IMR-90 (cell line): ENCODE results near the gene PLA2G4C. TPM values are rescaled to one million over a fixed set of nuclear protein-coding genes. Genes with fewer than 3 reads are reported as not detected.

Experiments
- ATAC-seq: fragments of 200-7000 bp; cut with Tn5 transposase; 2 replicates; pipeline ENCODE4 v1.9.1; 2020; ENCODE audit warnings: low read depth, mild to moderate bottlenecking, moderate library complexity
- BruUV-seq: library from RNA; stranded (reverse); fragments of 400-500 nt; replicated peaks from 2 replicates; lab custom pipeline; 2021; lab: Mats Ljungman, UMichigan
- CTCF ChIA-PET: fragments of 300-600 bp; formaldehyde crosslinking; extraction: SDS; loops from one replicate; lab custom pipeline; 2021; ENCODE audit warnings: antibody characterized with exemption; lab: Yijun Ruan, JAX
- POLR2A ChIA-PET: fragments of 300-600 bp; sonication (Branson Sonifier 250); formaldehyde crosslinking; loops from one replicate; lab custom pipeline; 2022; ENCODE audit warnings: antibody characterized with exemption; ENCODE audit not compliant: unreplicated experiment; lab: Charles Lee
- DNase-seq: peaks from one replicate; pipeline ENCODE4 v3.0.0; 2013
- H2AFZ ChIP-seq: replicated peaks from 2 replicates; pipeline ENCODE3; 2013; ENCODE audit warnings: low read length, mild to moderate bottlenecking; ENCODE audit not compliant: poor library complexity
- H2AK5ac ChIP-seq: 2 replicates; pipeline ENCODE4 v1.6.1; 2013; ENCODE audit warnings: low read depth, low read length, inconsistent platforms
- H2AK9ac ChIP-seq: replicated peaks from 2 replicates; pipeline ENCODE3; 2013; ENCODE audit warnings: mild to moderate bottlenecking, low read depth, low read length, moderate library complexity; ENCODE audit not compliant: poor library complexity
- H2BK120ac ChIP-seq: 2 replicates; pipeline ENCODE4 v1.6.1; 2013; ENCODE audit warnings: low read depth, low read length, inconsistent platforms
- H2BK15ac ChIP-seq: 3 replicates; pipeline ENCODE4 v1.6.1; 2013; ENCODE audit warnings: low read depth, low read length, inconsistent platforms
- H2BK20ac ChIP-seq: 2 replicates; pipeline ENCODE4 v1.6.1; 2013; ENCODE audit warnings: low read depth, mild to moderate bottlenecking, inconsistent platforms, low read length, moderate library complexity
- H2BK5ac ChIP-seq: 2 replicates; pipeline ENCODE4 v1.6.1; 2013; ENCODE audit warnings: mild to moderate bottlenecking, low read depth, low read length, inconsistent platforms; ENCODE audit not compliant: poor library complexity, severe bottlenecking
- H3K14ac ChIP-seq: replicated peaks from 2 replicates; pipeline ENCODE4 v1.6.1; 2013; ENCODE audit warnings: low read depth, low read length, inconsistent platforms
- H3K18ac ChIP-seq: 2 replicates; pipeline ENCODE4 v1.6.1; 2013; ENCODE audit warnings: low read depth, low read length, control low read depth
- H3K23ac ChIP-seq: 2 replicates; pipeline ENCODE4 v1.6.1; 2013; ENCODE audit warnings: low read depth, low read length, inconsistent platforms
- H3K27ac ChIP-seq: 2 replicates; pipeline ENCODE4 v1.5.1; 2013; ENCODE audit warnings: mild to moderate bottlenecking, control low read depth, low read length; ENCODE audit not compliant: insufficient read depth
- H3K27me3 ChIP-seq: 2 replicates; pipeline ENCODE4 v1.6.1; 2013; ENCODE audit warnings: low read length; ENCODE audit not compliant: control insufficient read depth, insufficient read depth
- H3K36me3 ChIP-seq: 2 replicates; pipeline ENCODE4 v1.6.1; 2013; ENCODE audit warnings: low read length, mixed read lengths; ENCODE audit not compliant: control insufficient read depth, insufficient read depth
- H3K4ac ChIP-seq: 2 replicates; pipeline ENCODE4 v1.6.1; 2013; ENCODE audit warnings: low read depth, low read length, inconsistent platforms
- H3K4me1 ChIP-seq: 2 replicates; pipeline ENCODE4 v1.6.1; 2013; ENCODE audit warnings: low read length, mixed read lengths; ENCODE audit not compliant: control insufficient read depth, insufficient read depth
- H3K4me2 ChIP-seq: 2 replicates; pipeline ENCODE4 v1.6.1; 2013; ENCODE audit warnings: low read depth, mild to moderate bottlenecking, control low read depth, low read length, moderate library complexity
- H3K4me3 ChIP-seq: 2 replicates; pipeline ENCODE4 v1.5.1; 2013; ENCODE audit warnings: low read depth, mild to moderate bottlenecking, control low read depth, low read length, moderate library complexity; ENCODE audit not compliant: insufficient read depth
- H3K56ac ChIP-seq: 2 replicates; pipeline ENCODE4 v1.6.1; 2013; ENCODE audit warnings: low read length, inconsistent platforms; ENCODE audit not compliant: insufficient read depth; ENCODE audit errors: extremely low read depth
- H3K79me1 ChIP-seq, 2 experiments: 2 replicates each; pipeline ENCODE4 v1.6.1; 2013; ENCODE audit warnings: low read length in 2 of 2, inconsistent platforms in 1 of 2, low read depth in 1 of 2
- H3K9ac ChIP-seq: 2 replicates; pipeline ENCODE4 v1.6.1; 2013; ENCODE audit warnings: low read depth, low read length, control low read depth
- H3K9me1 ChIP-seq: 2 replicates; pipeline ENCODE4 v1.6.1; 2013; ENCODE audit warnings: low read length, inconsistent platforms; ENCODE audit not compliant: insufficient read depth
- H3K9me3 ChIP-seq: 2 replicates; pipeline ENCODE4 v1.6.1; 2013; ENCODE audit warnings: low read length; ENCODE audit not compliant: control insufficient read depth, insufficient read depth
- H4K20me1 ChIP-seq: 2 replicates; pipeline ENCODE4 v1.6.1; 2013; ENCODE audit warnings: low read length, inconsistent platforms; ENCODE audit not compliant: insufficient read depth
- H4K5ac ChIP-seq: 2 replicates; pipeline ENCODE4 v1.6.1; 2013; ENCODE audit warnings: mild to moderate bottlenecking, low read depth, low read length, control low read depth
- H4K8ac ChIP-seq, 2 experiments: 2 replicates each; pipeline ENCODE4 v1.6.1; 2013; ENCODE audit warnings: low read depth in 2 of 2, low read length in 2 of 2, control low read depth in 1 of 2, inconsistent platforms in 1 of 2
- H4K91ac ChIP-seq: 2 replicates; pipeline ENCODE4 v1.6.1; 2013; ENCODE audit warnings: low read depth, low read length, inconsistent platforms; ENCODE audit not compliant: insufficient read depth
- CTCF ChIP-seq: conservative IDR thresholded peaks from 2 replicates; pipeline ENCODE4 v1.5.1; 2012; ENCODE audit warnings: mild to moderate bottlenecking, low read depth, low read length, improper control_type of control experiment
- MAFK ChIP-seq: IDR thresholded peaks from 2 replicates; pipeline ENCODE4 v1.6.1; 2012; ENCODE audit warnings: low read depth, low read length, improper control_type of control experiment
- RAD21 ChIP-seq: IDR thresholded peaks from 2 replicates; pipeline ENCODE4 v1.6.1; 2012; ENCODE audit warnings: low read length, improper control_type of control experiment
- SMC3 ChIP-seq: fragments of 150-350 bp; IDR thresholded peaks from 2 replicates; pipeline ENCODE4 v1.6.1; 2016; ENCODE audit warnings: low read depth, mild to moderate bottlenecking, antibody characterized with exemption, low read length, moderate library complexity
- WGBS, 2 experiments: methylation state at CpG; one replicate each; pipeline versions ENCODE4 v1.1.5 to v1.1.7; 2013; ENCODE audit warnings: missing lambda C conversion rate in 2 of 2; ENCODE audit not compliant: insufficient read length in 1 of 2; ENCODE audit errors: extremely low coverage in 2 of 2; 5-methylcytosine and 5-hydroxymethylcytosine counted together
- dilution Hi-C: fragments of 300-500 bp; cut with HindIII; formaldehyde crosslinking; loops from one replicate; pipeline ENCODE4 v1.14.3; 2018; ENCODE audit warnings: low sequenced_read_pairs; ENCODE audit not compliant: unreplicated experiment
- in situ Hi-C: fragments of 300-500 bp; cut with MboI; formaldehyde crosslinking; loops from 3 replicates; pipeline ENCODE4 v1.14.3; 2019; ENCODE audit warnings: low sequenced_read_pairs, inconsistent platforms, mixed read lengths
- intact Hi-C: fragments of 100-400 bp; cut with micrococcal nuclease; formaldehyde crosslinking; loops from 2 replicates; pipeline ENCODE4 v1.10.0; 2022
- polyA plus RNA-seq, 3 experiments: library from polyadenylated mRNA; depleted of rRNA; stranded (reverse); fragments of >200 nt; gene quantifications; 2 replicates each; pipeline ENCODE4 v1.2.3, GENCODE V29; 2012; ENCODE audit warnings: low replicate concordance in 1 of 3
- total RNA-seq: library from RNA; depleted of rRNA; stranded (reverse); fragments of >200 nt; gene quantifications from 2 replicates; pipeline ENCODE4 v1.2.3, GENCODE V29; 2012
- TF ChIP-seq, protein P1 (sequence below): fragments of 150-350 bp; IDR thresholded peaks from 2 replicates; pipeline ENCODE4 v1.6.1; 2016; ENCODE audit warnings: low read depth, mild to moderate bottlenecking, low read length, moderate library complexity, borderline replicate concordance

Gene PLA2G4C
- total and polyA plus RNA-seq, 2 of the 4 experiments (the other 2 are of a cell fraction) = 4.3 to 5.7 TPM

DNA sequence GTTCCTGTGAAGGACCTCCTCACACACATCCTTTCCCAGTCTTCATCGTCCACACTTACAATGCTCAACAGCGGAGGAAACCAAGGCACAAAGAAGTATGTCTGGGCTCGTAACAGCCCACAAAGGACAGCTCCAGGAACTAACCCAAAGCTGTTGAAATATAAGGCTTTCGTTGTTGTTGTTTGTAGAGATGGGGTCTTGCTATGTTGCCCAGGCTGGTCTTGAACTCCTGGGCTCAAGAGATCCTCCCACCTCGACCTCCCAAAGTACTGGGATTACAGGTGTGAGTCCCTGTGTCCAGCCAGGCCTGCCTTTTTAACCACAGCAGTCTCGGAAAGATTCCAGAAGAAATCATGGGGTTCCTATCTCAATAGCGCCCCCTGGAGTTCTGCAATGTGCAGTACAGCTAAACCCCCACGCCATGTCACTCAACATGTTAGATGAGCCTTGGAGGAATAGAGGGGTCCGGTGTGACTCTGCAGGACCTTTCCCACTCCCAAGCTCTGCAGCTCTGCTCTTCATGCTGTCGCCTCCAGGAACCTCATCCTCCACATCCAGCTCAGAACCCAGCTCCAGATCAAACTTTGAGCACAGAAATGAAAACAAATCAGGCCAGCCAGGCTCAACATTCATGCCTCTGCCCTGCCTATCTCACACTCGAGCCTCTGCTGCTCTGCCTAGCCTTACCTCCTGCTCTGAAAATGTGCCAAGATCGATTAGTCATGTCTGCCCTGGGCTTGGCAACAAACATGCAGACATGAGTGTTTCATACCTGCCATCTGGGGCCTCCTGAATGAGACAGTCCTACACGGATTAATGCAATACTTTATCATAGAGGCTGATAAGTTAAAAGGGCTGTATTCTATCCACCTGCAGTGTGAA lies 7.5 kb downstream of the PLA2G4C start:
- H3K36me3 ChIP-seq = 0 out of 2 replicates have a peak, but pooled peaks cover 2% of the 10 kb centered on the region
- H4K20me1 ChIP-seq = no peaks in the 10 kb centered on the region
- H3K14ac ChIP-seq = no peak overlapping the region
- H3K9ac ChIP-seq = no peak overlapping the region
- H2BK15ac ChIP-seq = no peak overlapping the region
- no peak overlapping the region for H3K4ac ChIP-seq
- TF ChIP-seq CTCF (peak; percentile 69), MAFK (no peak), RAD21 (peak; percentile 72), SMC3 (peak; percentile 82)
- TF ChIP-seq, protein P1, sequence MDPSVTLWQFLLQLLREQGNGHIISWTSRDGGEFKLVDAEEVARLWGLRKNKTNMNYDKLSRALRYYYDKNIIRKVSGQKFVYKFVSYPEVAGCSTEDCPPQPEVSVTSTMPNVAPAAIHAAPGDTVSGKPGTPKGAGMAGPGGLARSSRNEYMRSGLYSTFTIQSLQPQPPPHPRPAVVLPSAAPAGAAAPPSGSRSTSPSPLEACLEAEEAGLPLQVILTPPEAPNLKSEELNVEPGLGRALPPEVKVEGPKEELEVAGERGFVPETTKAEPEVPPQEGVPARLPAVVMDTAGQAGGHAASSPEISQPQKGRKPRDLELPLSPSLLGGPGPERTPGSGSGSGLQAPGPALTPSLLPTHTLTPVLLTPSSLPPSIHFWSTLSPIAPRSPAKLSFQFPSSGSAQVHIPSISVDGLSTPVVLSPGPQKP = no peak
- H3K9me1 ChIP-seq = peaks cover 1% of the 10 kb centered on the region; the same call in 1 of the 2 replicates
- H3K4me2 ChIP-seq = no peak overlapping the region
- H3K79me1 ChIP-seq = no peaks in the 10 kb centered on the region; a peak in 1 of 4 replicates
- no peaks in the 10 kb centered on the region for H3K27me3 ChIP-seq
- H2BK120ac ChIP-seq = no peak overlapping the region
- H3K4me3 ChIP-seq = no peak overlapping the region
- peak overlapping the region; percentile 1 for H2AFZ ChIP-seq
- POLR2A ChIA-PET = no interaction called here
- no peaks in the 10 kb centered on the region; the same call in 1 of the 2 replicates for H3K4me1 ChIP-seq
- H4K8ac ChIP-seq = no peak overlapping the region
- DNase-seq (peak; percentile 49), ATAC-seq (peak; percentile 31; the same call in 1 of the 2 replicates)
- H4K91ac ChIP-seq = no peak overlapping the region
- CTCF ChIA-PET = interaction anchor here (0.6 to 1.9 kb wide), 3 partner anchors 52 to 140 kb away, joined by 3 to 11 read pairs (median 4); no protein-coding TSS in a partner anchor
- 18% methylated on average over 1 of the region's 13 CpGs; no CpG with 5 or more reads in 1 of the 2 experiments for WGBS, 2 experiments
- no peak overlapping the region for H2AK5ac ChIP-seq
- no peak overlapping the region for H3K23ac ChIP-seq
- intact Hi-C loops = loop anchor here (1.0 kb wide), 1 partner anchor 140 kb away; no protein-coding TSS in a partner anchor
- in situ Hi-C loops = no loop called here
- no peak overlapping the region for H4K5ac ChIP-seq
- H3K9me3 ChIP-seq = no peaks in the 10 kb centered on the region
- H3K18ac ChIP-seq = no peak overlapping the region
- no peak overlapping the region for H2AK9ac ChIP-seq
- no peak overlapping the region for H3K27ac ChIP-seq
- dilution Hi-C loops = no loop called here
- H3K56ac ChIP-seq = no peak overlapping the region
- H2BK5ac ChIP-seq = no peak overlapping the region
- BruUV-seq = no TSS peak
- no peak overlapping the region for H2BK20ac ChIP-seq
